A549 (cell line): ENCODE data around the gene RBM11. TPM values are rescaled to one million over a fixed set of nuclear protein-coding genes. Genes with fewer than 3 reads are reported as not detected.
A peak's percentile ranks its signal among the peaks of the same experiment; 100 is the strongest.
"Not testable (repeated sequence)": the region's sequence is repeated elsewhere in the genome, so short reads cannot be mapped to it uniquely, and the experiment has no call there.

ENCODE experiments used
- ATAC-seq, 2 experiments: fragments of 200-7000 bp in 1 of 2; fragments of >200 bp in 1 of 2; cut with Nextera tagmentation in 1 of 2; cut with Tn5 transposase in 1 of 2; 3 replicates each; pipeline versions ENCODE4 v1.8.0 to v1.9.1; 2018 to 2020; ENCODE audit warnings: mild to moderate bottlenecking in 1 of 2, moderate library complexity in 1 of 2
- CTCF ChIA-PET: fragments of 300-600 bp; sonication (Branson Sonifier 250); formaldehyde crosslinking; extraction: SDS; loops from one replicate; lab custom pipeline; 2021; ENCODE audit warnings: antibody characterized with exemption, inconsistent platforms; lab: Yijun Ruan, JAX
- POLR2A ChIA-PET: fragments of 350-600 bp; formaldehyde crosslinking; extraction: SDS; loops from one replicate; lab custom pipeline; 2021; ENCODE audit warnings: antibody characterized with exemption, inconsistent platforms; lab: Yijun Ruan, JAX
- DNase-seq, 2 experiments: peaks; one replicate each; pipeline versions ENCODE4 v3.0.0 to v3.0.0-alpha.2; 2011 to 2016; ENCODE audit warnings: low read depth in 1 of 2, low spot score in 1 of 2
- FAIRE-seq: peaks from 2 replicates; lab custom pipeline; 2011; peaks lifted over from hg19 to GRCh38; lab: Jason Lieb, UNC
- H3K27ac ChIP-seq, 2 experiments: fragments of >200 bp; sonication (Bioruptor Twin); formaldehyde crosslinking; 3 replicates each; pipeline ENCODE4 v1.5.1; 2016 to 2017
- H3K4me1 ChIP-seq: fragments of >200 bp; sonication (Bioruptor Twin); formaldehyde crosslinking; 3 replicates; pipeline ENCODE4 v1.6.1; 2016
- H3K4me2 ChIP-seq: fragments of >200 bp; sonication (Bioruptor Twin); formaldehyde crosslinking; 3 replicates; pipeline ENCODE4 v1.6.1; 2016
- H3K4me3 ChIP-seq: fragments of >200 bp; sonication (Bioruptor Twin); formaldehyde crosslinking; 3 replicates; pipeline ENCODE4 v1.5.1; 2016
- H3K9me3 ChIP-seq: fragments of >200 bp; sonication (Bioruptor Twin); formaldehyde crosslinking; 3 replicates; pipeline ENCODE4 v1.6.1; 2016
- CHD2 ChIP-seq: fragments of 150-350 bp; IDR thresholded peaks from 2 replicates; pipeline ENCODE4 v1.6.1; 2014; ENCODE audit warnings: low read length; ENCODE audit not compliant: partially characterized antibody
- EHF ChIP-seq: fragments of 250-450 bp; sonication (Bioruptor Pico); IDR thresholded peaks from 2 replicates; pipeline ENCODE4 v1.5.0; 2020; ENCODE audit warnings: mild to moderate bottlenecking
- EHMT2 ChIP-seq: fragments of 200-600 bp; sonication (generic); IDR thresholded peaks from 2 replicates; pipeline ENCODE4 v1.6.1; 2016; ENCODE audit warnings: antibody characterized with exemption, low read depth, mild to moderate bottlenecking, moderate library complexity
- FOXS1 ChIP-seq: fragments of 250-450 bp; sonication (Bioruptor Pico); IDR thresholded peaks from 2 replicates; pipeline ENCODE4 v1.5.0; 2020; ENCODE audit warnings: mild to moderate bottlenecking, moderate library complexity
- GATA3 ChIP-seq: IDR thresholded peaks from 2 replicates; pipeline ENCODE4 v1.6.1; 2012; ENCODE audit warnings: borderline replicate concordance
- HDAC2 ChIP-seq: fragments of 200-600 bp; sonication (generic); IDR thresholded peaks from 2 replicates; pipeline ENCODE4 v1.6.1; 2016
- HEYL ChIP-seq: fragments of 250-450 bp; sonication (Bioruptor Pico); IDR thresholded peaks from 2 replicates; pipeline ENCODE4 v1.8.0; 2021; ENCODE audit warnings: mild to moderate bottlenecking, moderate library complexity
- HOXA7 ChIP-seq: fragments of 250-450 bp; sonication (Bioruptor Pico); IDR thresholded peaks from 2 replicates; pipeline ENCODE4 v1.5.0; 2020; ENCODE audit warnings: mild to moderate bottlenecking, moderate library complexity
- HOXB13 ChIP-seq: fragments of 250-450 bp; sonication (Bioruptor Pico); IDR thresholded peaks from 2 replicates; pipeline ENCODE4 v1.5.0; 2020; ENCODE audit warnings: low read depth, mild to moderate bottlenecking, moderate library complexity
- HOXB5 ChIP-seq: fragments of 250-450 bp; sonication (Bioruptor Pico); IDR thresholded peaks from 2 replicates; pipeline ENCODE4 v1.5.0; 2020; ENCODE audit warnings: mild to moderate bottlenecking, moderate library complexity
- MAFK ChIP-seq: fragments of 450-650 bp; IDR thresholded peaks from 2 replicates; pipeline ENCODE4 v1.6.1; 2014; ENCODE audit not compliant: partially characterized antibody
- NR3C1 ChIP-seq: fragments of >200 bp; sonication (Bioruptor Twin); formaldehyde crosslinking; IDR thresholded peaks from 3 replicates; pipeline ENCODE4 v1.6.1; 2017
- POLR2A ChIP-seq: IDR thresholded peaks from 2 replicates; pipeline ENCODE4 v1.6.1; 2012; ENCODE audit warnings: mild to moderate bottlenecking, low read length
- RCOR1 ChIP-seq: fragments of 150-350 bp; IDR thresholded peaks from 2 replicates; pipeline ENCODE4 v1.6.1; 2014; ENCODE audit warnings: antibody characterized with exemption, low read length, low read depth
- RNF2 ChIP-seq: fragments of 200-600 bp; sonication (generic); IDR thresholded peaks from 2 replicates; pipeline ENCODE4 v1.6.1; 2016; ENCODE audit warnings: low read depth, mild to moderate bottlenecking, antibody characterized with exemption, moderate library complexity, borderline replicate concordance
- TFCP2L1 ChIP-seq: fragments of 250-450 bp; sonication (Bioruptor Pico); IDR thresholded peaks from 2 replicates; pipeline ENCODE4 v1.5.0; 2021; ENCODE audit warnings: mild to moderate bottlenecking
- ZFP36 ChIP-seq: fragments of 450-650 bp; IDR thresholded peaks from 2 replicates; pipeline ENCODE4 v1.6.1; 2014; ENCODE audit warnings: borderline replicate concordance; ENCODE audit not compliant: partially characterized antibody
- ZSCAN20 ChIP-seq: fragments of 250-450 bp; sonication (Bioruptor Pico); IDR thresholded peaks from 2 replicates; pipeline ENCODE4 v1.8.0; 2022; ENCODE audit warnings: mild to moderate bottlenecking, moderate library complexity
- WGBS: methylation state at CpG from one replicate; pipeline ENCODE4 v1.1.6; 2017; ENCODE audit errors: missing lambda C conversion rate; 5-methylcytosine and 5-hydroxymethylcytosine counted together
- polyA minus RNA-seq: library from RNA; depleted of rRNA, polyadenylated mRNA; stranded (reverse); fragments of >200 nt; gene quantifications from 2 replicates; pipeline ENCODE4 v1.2.3, GENCODE V29; 2011; rRNA and poly(A)+ RNA removed
- polyA plus RNA-seq, 4 experiments: library from polyadenylated mRNA; depleted of rRNA in 3 of 4; stranded (reverse); fragments of >200 nt; fragmentation: RNase III in 1 of 4; extraction: RNeasy Plus Mini Kit Qiagen cat#74134 plus additional on column Dnase treatment in 1 of 4; gene quantifications; 2 replicates in 3 of 4; 3 replicates in 1 of 4; pipeline ENCODE4 v1.2.3, GENCODE V29; 2011 to 2017
- TF ChIP-seq, protein P1 (sequence below): fragments of >200 bp; sonication (Bioruptor Twin); formaldehyde crosslinking; IDR thresholded peaks from 3 replicates; pipeline ENCODE4 v1.6.1; 2016
- TF ChIP-seq, protein P2 (sequence below): fragments of 150-350 bp; IDR thresholded peaks from 2 replicates; pipeline ENCODE4 v1.6.1; 2014; ENCODE audit warnings: low read depth, mild to moderate bottlenecking, low read length
- TF ChIP-seq, protein P3 (sequence below): fragments of 200-600 bp; sonication (generic); IDR thresholded peaks from 2 replicates; pipeline ENCODE4 v1.6.1; 2016; ENCODE audit warnings: antibody characterized with exemption, mild to moderate bottlenecking, moderate library complexity
- TF ChIP-seq, protein P4 (sequence below): fragments of 250-450 bp; sonication (Bioruptor Pico); IDR thresholded peaks from 2 replicates; pipeline ENCODE4 v1.5.0; 2020; ENCODE audit warnings: low read depth, mild to moderate bottlenecking, moderate library complexity

The RBM11 gene, protein sequence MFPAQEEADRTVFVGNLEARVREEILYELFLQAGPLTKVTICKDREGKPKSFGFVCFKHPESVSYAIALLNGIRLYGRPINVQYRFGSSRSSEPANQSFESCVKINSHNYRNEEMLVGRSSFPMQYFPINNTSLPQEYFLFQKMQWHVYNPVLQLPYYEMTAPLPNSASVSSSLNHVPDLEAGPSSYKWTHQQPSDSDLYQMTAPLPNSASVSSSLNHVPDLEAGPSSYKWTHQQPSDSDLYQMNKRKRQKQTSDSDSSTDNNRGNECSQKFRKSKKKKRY
- 0.16 and 0.19 TPM in 2 replicates for polyA plus RNA-seq (2011; rRNA removed)
- polyA plus RNA-seq (2012; cell fraction: cytosol; rRNA removed), result 0.04 and 0.09 TPM in 2 replicates
- 0.04 TPM in 1 of 2 replicates, not detected in the other for polyA plus RNA-seq (2012; cell fraction: nucleus; rRNA removed)
- polyA plus RNA-seq (2017; fragmentation: RNase III; extraction: RNeasy Plus Mini Kit Qiagen cat#74134 plus additional on column Dnase treatment), result not detected in 3 replicates
- polyA minus RNA-seq, result 0.58 TPM in 1 of 2 replicates, not detected in the other

DNA sequence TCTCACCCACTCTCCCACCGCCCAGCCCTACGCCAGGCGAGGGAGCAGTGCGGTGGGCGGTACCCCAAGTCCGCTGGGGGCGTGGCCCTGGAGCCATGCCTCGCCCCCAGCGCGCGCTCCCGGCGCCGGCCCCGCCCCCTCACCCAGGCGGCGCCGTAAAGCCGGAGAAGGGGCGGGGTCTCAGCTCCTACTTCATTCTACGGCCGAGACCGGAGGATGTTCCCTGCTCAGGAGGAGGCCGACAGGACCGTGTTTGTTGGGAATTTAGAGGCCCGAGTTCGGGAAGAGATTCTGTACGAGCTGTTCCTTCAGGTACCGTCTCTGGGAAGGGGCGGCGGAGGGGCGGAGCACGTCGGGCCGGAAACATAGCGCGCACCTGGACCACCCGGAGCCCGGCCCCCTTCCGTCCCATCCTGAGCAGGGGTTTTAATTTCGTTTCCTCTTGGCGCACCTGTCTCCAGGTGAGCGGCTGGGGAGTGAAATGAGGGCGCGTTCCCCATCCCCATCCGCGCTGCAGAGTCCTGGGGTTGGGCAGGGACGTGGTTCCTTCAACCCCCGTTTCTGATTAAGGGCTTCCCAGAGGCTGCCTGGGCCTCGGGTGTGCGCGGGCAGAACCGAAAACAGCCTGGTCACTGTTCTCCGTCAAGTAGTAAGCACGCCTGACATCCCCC, at the start of gene RBM11:
Gene RBM11, plus strand, starts transcription at position 187 of the 671 bp plus-strand sequence. Its CDS starts 30 bp downstream, at position 217.
- TF ChIP-seq EHMT2, result no peak
- peak; percentile 92; the same call in 1 of the 2 replicates for TF ChIP-seq RNF2
- no peak for TF ChIP-seq FOXS1 (CRISPR knock-in tag)
- TF ChIP-seq ZFP36, result no peak
- TF ChIP-seq HOXA7 (CRISPR knock-in tag), result no peak
- Histone ChIP-seq H3K4me1 (no peaks in the 10 kb centered on the region), H3K9me3 (no peaks in the 10 kb centered on the region), H3K4me2 (peak within 1 kb of the TSS; percentile 76), H3K4me3 (peak within 1 kb of the TSS; percentile 55), H3K27ac (no peak within 1 kb of the TSS)
- DNase-seq (peak; percentile 2 to 55), FAIRE-seq (no peak), ATAC-seq (peak; percentile 87 to 99)
- WGBS, result 3% methylated on average over 29 of the region's 55 CpGs
- POLR2A ChIA-PET, result no interaction called here
- CTCF ChIA-PET, result no interaction called here

DNA sequence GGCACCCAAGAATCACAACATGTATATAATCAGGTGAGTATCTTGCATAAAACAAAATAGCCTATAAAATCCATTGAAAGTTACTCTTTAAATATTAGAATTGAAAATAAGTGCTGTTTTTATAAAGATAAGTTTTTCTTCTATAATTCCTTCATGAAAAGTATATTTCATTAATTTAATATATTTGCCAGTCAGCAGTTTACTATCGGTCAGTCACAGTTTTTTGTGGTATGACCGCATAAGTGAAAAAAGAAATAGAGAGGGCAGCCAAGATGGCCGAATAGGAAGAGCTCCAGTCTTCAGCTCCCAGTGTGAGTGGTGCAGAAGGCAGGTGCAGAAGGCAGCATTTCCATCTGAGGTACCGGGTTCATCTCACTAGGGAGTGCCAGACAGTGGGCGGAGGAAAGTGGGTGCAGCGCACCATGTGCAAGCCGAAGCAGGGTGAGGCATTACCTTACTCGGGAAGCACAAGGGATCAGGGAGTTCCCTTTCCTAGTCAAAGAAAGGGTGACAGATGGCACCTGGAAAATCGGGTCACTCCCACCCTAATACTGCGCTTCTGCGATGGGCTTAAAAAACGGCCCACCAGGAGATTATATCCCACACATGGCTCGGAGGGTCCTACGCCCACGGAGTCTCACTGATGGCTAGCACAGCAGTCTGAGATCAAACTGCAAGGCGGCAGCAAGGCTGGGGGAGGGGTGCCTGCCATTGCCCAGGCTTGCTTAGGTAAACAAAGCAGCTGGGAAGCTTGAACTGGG, 49.3 kb upstream of the RBM11 start:
- H3K9me3 ChIP-seq, POLR2A ChIA-PET, ATAC-seq, DNase-seq, CTCF ChIA-PET, FAIRE-seq, H3K4me1 ChIP-seq, H3K27ac ChIP-seq: not testable (repeated sequence)
- Histone ChIP-seq H3K4me3 (peak overlapping the region; percentile 34; the same call in 2 of the 3 replicates), H3K4me2 (peak overlapping the region; percentile 51; the same call in 2 of the 3 replicates)
- WGBS, result 5% methylated on average over 10 of the region's 16 CpGs
- TF ChIP-seq MAFK, result peak; percentile 80

DNA sequence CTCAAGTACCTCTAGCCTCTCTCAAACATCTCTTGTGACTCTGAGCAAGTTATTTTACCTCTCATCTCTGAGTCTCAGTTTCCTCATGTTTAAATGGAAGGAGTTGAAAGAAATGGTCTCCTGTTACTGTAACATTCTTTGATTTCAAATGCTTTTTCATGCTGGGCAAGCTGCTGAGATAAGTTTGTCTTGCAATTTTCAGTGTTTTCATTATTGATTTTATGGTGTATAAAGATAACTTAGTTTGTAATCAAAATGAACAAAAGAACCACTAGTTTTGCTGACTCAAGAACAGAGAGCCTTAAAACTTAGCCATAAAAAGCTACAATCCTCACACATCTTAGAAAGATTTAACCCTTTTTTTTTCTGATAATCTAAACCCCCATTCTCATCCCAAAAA, 9.7 kb upstream of the RBM11 start:
- Histone ChIP-seq H3K4me3 (no peak overlapping the region), H3K4me2 (no peak overlapping the region), H3K9me3 (no peaks in the 10 kb centered on the region), H3K4me1 (no peaks in the 10 kb centered on the region), H3K27ac (no peak overlapping the region)
- ATAC-seq (no peak), DNase-seq (no peak), FAIRE-seq (no peak)
- ChIA-PET CTCF (interaction anchor here (1.2 kb wide), 1 partner anchor 47 kb away, joined by 3 read pairs; no protein-coding TSS in a partner anchor), POLR2A (no interaction called here)
- TF ChIP-seq, protein P1, sequence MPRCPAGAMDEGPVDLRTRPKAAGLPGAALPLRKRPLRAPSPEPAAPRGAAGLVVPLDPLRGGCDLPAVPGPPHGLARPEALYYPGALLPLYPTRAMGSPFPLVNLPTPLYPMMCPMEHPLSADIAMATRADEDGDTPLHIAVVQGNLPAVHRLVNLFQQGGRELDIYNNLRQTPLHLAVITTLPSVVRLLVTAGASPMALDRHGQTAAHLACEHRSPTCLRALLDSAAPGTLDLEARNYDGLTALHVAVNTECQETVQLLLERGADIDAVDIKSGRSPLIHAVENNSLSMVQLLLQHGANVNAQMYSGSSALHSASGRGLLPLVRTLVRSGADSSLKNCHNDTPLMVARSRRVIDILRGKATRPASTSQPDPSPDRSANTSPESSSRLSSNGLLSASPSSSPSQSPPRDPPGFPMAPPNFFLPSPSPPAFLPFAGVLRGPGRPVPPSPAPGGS, result no peak
- no peak for TF ChIP-seq HEYL (CRISPR knock-in tag)
- TF ChIP-seq RCOR1, result no peak
- no peak for TF ChIP-seq HOXB5 (CRISPR knock-in tag)
- TF ChIP-seq, protein P2, sequence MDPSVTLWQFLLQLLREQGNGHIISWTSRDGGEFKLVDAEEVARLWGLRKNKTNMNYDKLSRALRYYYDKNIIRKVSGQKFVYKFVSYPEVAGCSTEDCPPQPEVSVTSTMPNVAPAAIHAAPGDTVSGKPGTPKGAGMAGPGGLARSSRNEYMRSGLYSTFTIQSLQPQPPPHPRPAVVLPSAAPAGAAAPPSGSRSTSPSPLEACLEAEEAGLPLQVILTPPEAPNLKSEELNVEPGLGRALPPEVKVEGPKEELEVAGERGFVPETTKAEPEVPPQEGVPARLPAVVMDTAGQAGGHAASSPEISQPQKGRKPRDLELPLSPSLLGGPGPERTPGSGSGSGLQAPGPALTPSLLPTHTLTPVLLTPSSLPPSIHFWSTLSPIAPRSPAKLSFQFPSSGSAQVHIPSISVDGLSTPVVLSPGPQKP, result no peak
- no peak for TF ChIP-seq POLR2A
- no peak for TF ChIP-seq GATA3
- no peak for TF ChIP-seq HOXB13 (CRISPR knock-in tag)
- no peak for TF ChIP-seq MAFK
- TF ChIP-seq ZSCAN20 (CRISPR knock-in tag), result no peak
- TF ChIP-seq HDAC2, result no peak
- TF ChIP-seq CHD2, result no peak
- TF ChIP-seq TFCP2L1 (CRISPR knock-in tag), result no peak
- no peak for TF ChIP-seq NR3C1
- TF ChIP-seq, protein P3, sequence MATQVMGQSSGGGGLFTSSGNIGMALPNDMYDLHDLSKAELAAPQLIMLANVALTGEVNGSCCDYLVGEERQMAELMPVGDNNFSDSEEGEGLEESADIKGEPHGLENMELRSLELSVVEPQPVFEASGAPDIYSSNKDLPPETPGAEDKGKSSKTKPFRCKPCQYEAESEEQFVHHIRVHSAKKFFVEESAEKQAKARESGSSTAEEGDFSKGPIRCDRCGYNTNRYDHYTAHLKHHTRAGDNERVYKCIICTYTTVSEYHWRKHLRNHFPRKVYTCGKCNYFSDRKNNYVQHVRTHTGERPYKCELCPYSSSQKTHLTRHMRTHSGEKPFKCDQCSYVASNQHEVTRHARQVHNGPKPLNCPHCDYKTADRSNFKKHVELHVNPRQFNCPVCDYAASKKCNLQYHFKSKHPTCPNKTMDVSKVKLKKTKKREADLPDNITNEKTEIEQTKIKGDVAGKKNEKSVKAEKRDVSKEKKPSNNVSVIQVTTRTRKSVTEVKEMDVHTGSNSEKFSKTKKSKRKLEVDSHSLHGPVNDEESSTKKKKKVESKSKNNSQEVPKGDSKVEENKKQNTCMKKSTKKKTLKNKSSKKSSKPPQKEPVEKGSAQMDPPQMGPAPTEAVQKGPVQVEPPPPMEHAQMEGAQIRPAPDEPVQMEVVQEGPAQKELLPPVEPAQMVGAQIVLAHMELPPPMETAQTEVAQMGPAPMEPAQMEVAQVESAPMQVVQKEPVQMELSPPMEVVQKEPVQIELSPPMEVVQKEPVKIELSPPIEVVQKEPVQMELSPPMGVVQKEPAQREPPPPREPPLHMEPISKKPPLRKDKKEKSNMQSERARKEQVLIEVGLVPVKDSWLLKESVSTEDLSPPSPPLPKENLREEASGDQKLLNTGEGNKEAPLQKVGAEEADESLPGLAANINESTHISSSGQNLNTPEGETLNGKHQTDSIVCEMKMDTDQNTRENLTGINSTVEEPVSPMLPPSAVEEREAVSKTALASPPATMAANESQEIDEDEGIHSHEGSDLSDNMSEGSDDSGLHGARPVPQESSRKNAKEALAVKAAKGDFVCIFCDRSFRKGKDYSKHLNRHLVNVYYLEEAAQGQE, result no peak
- TF ChIP-seq, protein P4, sequence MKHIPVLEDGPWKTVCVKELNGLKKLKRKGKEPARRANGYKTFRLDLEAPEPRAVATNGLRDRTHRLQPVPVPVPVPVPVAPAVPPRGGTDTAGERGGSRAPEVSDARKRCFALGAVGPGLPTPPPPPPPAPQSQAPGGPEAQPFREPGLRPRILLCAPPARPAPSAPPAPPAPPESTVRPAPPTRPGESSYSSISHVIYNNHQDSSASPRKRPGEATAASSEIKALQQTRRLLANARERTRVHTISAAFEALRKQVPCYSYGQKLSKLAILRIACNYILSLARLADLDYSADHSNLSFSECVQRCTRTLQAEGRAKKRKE (CRISPR knock-in tag), result no peak
- TF ChIP-seq EHF, result no peak
- TF ChIP-seq EHMT2, result no peak
